Thoracic aorta (tissue), 2 donors: ENCODE results near the gene ENDOG. TPM values are rescaled to one million over a fixed set of nuclear protein-coding genes. Genes with fewer than 3 reads are reported as not detected.

ENCODE experiments used
- ATAC-seq: fragments of 150-250 bp; one replicate; pipeline ENCODE4 v1.8.0; 2017; ENCODE audit warnings: low read depth; ENCODE audit not compliant: insufficient number of reproducible peaks, low FRiP score
- DNase-seq: peaks from one replicate; pipeline ENCODE4 v3.0.0-alpha.2; 2020; ENCODE audit warnings: low spot score
- H3K27ac ChIP-seq, 2 donors: fragments of 200-600 bp; sonication (generic); 1 replicate in 1 of 2; 2 replicates in 1 of 2; pipeline ENCODE4 v1.5.1; 2016; ENCODE audit warnings: mild to moderate bottlenecking in 2 of 2, moderate library complexity in 2 of 2
- H3K27me3 ChIP-seq: fragments of 200-600 bp; sonication (generic); replicated peaks from 2 replicates; pipeline ENCODE4 v1.6.0; 2016; ENCODE audit warnings: mild to moderate bottlenecking; ENCODE audit not compliant: insufficient read depth
- H3K36me3 ChIP-seq: fragments of 200-600 bp; sonication (generic); one replicate; pipeline ENCODE4 v1.5.1; 2016
- H3K4me1 ChIP-seq, 2 donors: fragments of 200-600 bp; sonication (generic); 1 replicate in 1 of 2; 2 replicates in 1 of 2; pipeline versions ENCODE4 v1.5.1 to v1.6.0; 2016; ENCODE audit warnings: low read depth in 2 of 2, mild to moderate bottlenecking in 1 of 2; ENCODE audit not compliant: control insufficient read depth in 1 of 2
- H3K4me3 ChIP-seq: fragments of 200-600 bp; sonication (generic); 2 replicates; pipeline ENCODE4 v1.5.1; 2016; ENCODE audit warnings: mild to moderate bottlenecking
- H3K9me3 ChIP-seq: fragments of 200-600 bp; sonication (generic); 2 replicates; pipeline ENCODE4 v1.5.1; 2016
- CTCF ChIP-seq: fragments of 200-600 bp; sonication (generic); IDR thresholded peaks from one replicate; pipeline ENCODE4 v1.5.1; 2019; ENCODE audit warnings: antibody characterized with exemption
- total RNA-seq, 2 donors: library from RNA; depleted of rRNA; stranded (reverse); fragments of >200 nt; gene quantifications; one replicate each; pipeline versions ENCODE4 v1.1.0 to v1.2.3, GENCODE V29; 2016

Gene ENDOG
- total RNA-seq, 2 donors from 2014 or later = 21.2 to 26.4 TPM

GRCh38 chr9:128782669-128783068 lies 35.6 kb upstream of the ENDOG start:
- no peak overlapping the region for H3K4me3 ChIP-seq
- no peak overlapping the region for H3K27ac ChIP-seq
- no peaks in the 10 kb centered on the region for H3K27me3 ChIP-seq
- TF ChIP-seq CTCF = no peak
- H3K4me1 ChIP-seq = peaks cover 3 to 12% of the 10 kb centered on the region in 2 donors
- DNase-seq (no peak), ATAC-seq (no peak)
- no peaks in the 10 kb centered on the region for H3K9me3 ChIP-seq
- no peaks in the 10 kb centered on the region for H3K36me3 ChIP-seq

GRCh38 chr9:128785427-128785826 lies 32.9 kb upstream of the ENDOG start:
- no peak for ATAC-seq
- TF ChIP-seq CTCF = no peak
- H3K27ac ChIP-seq = no peak overlapping the region

GRCh38 chr9:128786681-128787601 lies 31.4 kb upstream of the ENDOG start, which contains the start of gene TBC1D13:
Gene TBC1D13 (plus strand): TSS chr9:128787253. CDS start chr9:128787354, 101 bp downstream.
- TF ChIP-seq CTCF = no peak
- Histone ChIP-seq H3K4me3 (peak within 1 kb of the TSS; percentile 97), H3K9me3 (no peaks in the 10 kb centered on the region), H3K4me1 (peaks cover 7 to 25% of the 10 kb centered on the region in 2 donors), H3K27me3 (no peaks in the 10 kb centered on the region), H3K36me3 (peaks cover 16% of the 10 kb centered on the region), H3K27ac (peak within 1 kb of the TSS; percentile 48 to 82)
- DNase-seq (peak; percentile 61), ATAC-seq (peak; percentile 46)

More at GRCh38 chr9:128785427-128785826, 32.9 kb upstream of the ENDOG start:
- DNase-seq = no peak
- no peaks in the 10 kb centered on the region for H3K9me3 ChIP-seq
- no peaks in the 10 kb centered on the region for H3K27me3 ChIP-seq
- H3K4me3 ChIP-seq = no peak overlapping the region
- peaks cover 7 to 25% of the 10 kb centered on the region in 2 donors for H3K4me1 ChIP-seq
- H3K36me3 ChIP-seq = peaks cover 2% of the 10 kb centered on the region

- DNase-seq (no peak), ATAC-seq (no peak)
- no peak for TF ChIP-seq CTCF
- no peaks in the 10 kb centered on the region for H3K27me3 ChIP-seq
- H3K36me3 ChIP-seq = peaks cover 22% of the 10 kb centered on the region
- peak overlapping the region; percentile 97 for H3K4me3 ChIP-seq
- H3K4me1 ChIP-seq = peaks cover 7 to 25% of the 10 kb centered on the region in 2 donors
- peak overlapping the region; percentile 48 to 82 for H3K27ac ChIP-seq
- H3K9me3 ChIP-seq = no peaks in the 10 kb centered on the region
Observed at GRCh38 chr9:128787659-128788058, 30.6 kb upstream of the ENDOG start.

- H3K4me3 ChIP-seq = no peak overlapping the region
- H3K27me3 ChIP-seq = no peaks in the 10 kb centered on the region
- no peak for ATAC-seq
- peaks cover 7 to 22% of the 10 kb centered on the region in 2 donors for H3K4me1 ChIP-seq
- H3K36me3 ChIP-seq = peaks cover 30% of the 10 kb centered on the region
- no peak for TF ChIP-seq CTCF
- H3K27ac ChIP-seq = no peak overlapping the region
- no peaks in the 10 kb centered on the region for H3K9me3 ChIP-seq
- no peak for DNase-seq
Observed at GRCh38 chr9:128788445-128788844, 29.9 kb upstream of the ENDOG start.
